ENCODE data around the gene KL.

Gene KL

DNA sequence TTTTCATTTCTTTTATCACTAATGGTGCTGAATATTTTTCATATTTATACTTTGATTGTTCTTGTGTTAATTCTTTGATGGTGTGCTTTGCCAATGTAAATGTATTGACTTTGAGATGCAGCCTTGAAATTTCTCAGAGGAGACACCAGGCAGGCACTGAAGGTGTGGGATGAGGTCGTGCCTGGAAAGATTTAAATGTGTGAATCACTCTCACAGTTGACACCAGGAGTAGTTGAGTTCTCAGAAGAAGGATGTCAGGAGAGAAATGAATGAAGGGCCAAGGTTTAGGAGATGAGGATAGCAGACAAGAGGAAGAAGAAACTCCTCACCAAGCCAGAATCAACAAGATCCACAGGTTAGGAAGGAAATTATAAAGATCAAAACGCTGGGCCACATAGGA lies 10.1 kb upstream of the KL start:
- no peak for DNase-seq

GRCh38 chr13:33006638-33007037 lies 9.6 kb upstream of the KL start:
- no peak for DNase-seq

GRCh38 chr13:33007237-33007636 lies 9.0 kb upstream of the KL start:
- no peak for DNase-seq

GRCh38 chr13:33007950-33008349 lies 8.3 kb upstream of the KL start:
- no peak for DNase-seq

GRCh38 chr13:33008946-33009722 lies 7.1 kb upstream of the KL start:
- no peak for DNase-seq

- no peak for DNase-seq
Measured at GRCh38 chr13:33011828-33012470, 4.3 kb upstream of the KL start.

- no peak for DNase-seq
Measured at GRCh38 chr13:33014291-33014690, 1.9 kb upstream of the KL start.

- no peak for DNase-seq
Measured at GRCh38 chr13:33015241-33015668, 968 bp upstream of the KL start.

GRCh38 chr13:33015791-33016323 lies 366 bp upstream of the KL start:
- DNase-seq = peak; percentile 7 to 10

GRCh38 chr13:33017323-33017929 lies 1.2 kb downstream of the KL start:
- peak; percentile 22 to 46 for DNase-seq

DNA sequence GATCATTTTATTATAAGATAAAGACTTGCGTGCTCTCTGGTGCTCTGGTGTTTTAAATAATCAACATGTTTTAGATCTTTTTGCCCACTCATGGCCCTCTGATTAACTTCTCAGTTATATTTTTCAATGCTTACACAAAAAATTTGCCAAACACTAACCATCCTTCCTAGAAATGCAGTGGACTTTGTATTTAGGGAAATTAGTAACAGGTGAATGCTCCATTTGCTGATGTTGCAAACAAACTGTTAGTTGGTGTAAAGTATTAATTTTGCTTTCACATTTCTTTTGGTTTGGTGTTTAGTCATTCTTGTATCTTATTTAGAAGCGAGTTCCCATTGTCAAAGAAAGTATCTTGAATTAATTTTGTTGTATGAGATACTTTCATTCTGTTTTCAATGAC lies 2.7 kb downstream of the KL start:
- DNase-seq = no peak

DNA sequence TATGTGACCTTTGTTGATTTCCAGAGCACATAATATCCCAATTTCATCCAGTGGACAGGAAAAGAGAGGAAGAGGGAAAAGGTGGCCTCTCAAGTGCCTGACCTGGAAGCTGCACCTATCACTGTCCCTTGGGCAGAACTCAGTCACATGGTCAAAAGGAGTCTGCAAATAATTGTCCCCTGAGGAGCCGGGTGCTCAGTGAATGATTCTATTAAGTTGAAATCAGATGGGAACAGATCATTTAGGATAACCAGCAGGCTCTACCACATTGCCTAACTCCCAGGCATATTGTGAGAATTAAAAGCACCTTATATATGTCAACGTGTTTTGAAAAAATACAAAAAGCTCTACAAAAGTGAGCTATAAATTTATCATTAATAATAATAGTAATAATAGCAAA lies 6.8 kb downstream of the KL start:
- DNase-seq = no peak

DNA sequence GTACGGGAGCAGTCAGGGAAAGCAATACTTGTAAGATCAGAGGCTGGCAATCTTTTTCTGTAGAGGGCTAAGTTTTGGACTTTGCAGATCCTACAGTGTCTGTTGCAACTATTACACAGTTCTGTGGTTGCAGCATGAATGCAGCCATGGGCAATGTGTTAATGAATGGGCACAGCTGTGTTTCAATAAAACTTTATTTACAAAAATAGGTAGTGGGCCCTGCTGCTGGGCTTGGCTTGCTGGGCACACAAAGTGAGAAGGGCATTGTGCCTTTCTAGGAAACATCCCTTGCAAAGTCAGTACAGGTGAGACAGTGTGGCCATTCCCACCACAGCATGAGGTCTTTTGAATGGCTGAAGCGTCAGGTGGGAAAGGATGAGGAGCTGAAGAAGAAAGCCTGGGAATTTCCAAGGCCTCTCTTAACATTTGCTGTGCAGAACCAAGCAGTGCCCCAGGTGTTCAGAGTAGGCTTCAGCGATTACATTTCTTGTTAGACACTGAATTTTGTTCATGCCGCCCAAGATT lies 9.1 kb downstream of the KL start:
- DNase-seq = no peak

DNA sequence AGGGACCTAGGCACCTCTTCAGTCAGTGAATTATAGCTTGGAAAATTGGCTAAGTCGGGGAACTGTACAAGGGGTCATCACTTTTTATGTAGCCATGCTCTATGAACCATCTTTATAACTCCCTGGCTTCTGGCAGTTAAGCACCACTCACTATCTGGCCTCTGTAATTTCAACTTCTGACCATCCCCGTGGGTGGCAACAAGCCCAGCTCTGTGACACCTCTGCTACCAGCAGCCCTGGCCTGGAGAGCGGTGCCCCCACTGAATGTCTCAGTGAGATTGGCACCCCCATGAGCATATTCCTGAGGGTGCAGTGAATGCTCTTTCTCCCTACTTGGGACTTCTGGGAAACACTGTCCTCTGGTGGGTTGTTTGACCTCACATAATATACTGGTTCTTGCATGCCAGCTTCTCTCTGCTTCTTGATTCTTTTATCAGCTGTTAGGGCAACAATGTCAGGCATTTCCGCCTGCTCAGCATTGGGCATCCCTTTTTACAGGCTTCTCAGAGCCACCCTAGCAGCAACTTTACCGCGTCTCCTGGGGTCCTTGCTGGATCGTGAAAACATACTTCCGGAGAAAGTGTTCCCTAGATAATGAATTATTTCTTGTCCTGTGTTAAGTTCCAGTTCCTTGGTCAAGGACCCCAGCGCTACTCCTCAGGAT lies 10.4 kb downstream of the KL start:
- no peak for DNase-seq

GRCh38 chr13:33028620-33029019 lies 12.4 kb downstream of the KL start:
- DNase-seq = no peak

- DNase-seq = no peak
Measured at GRCh38 chr13:33031277-33031676, 15.1 kb downstream of the KL start.

DNA sequence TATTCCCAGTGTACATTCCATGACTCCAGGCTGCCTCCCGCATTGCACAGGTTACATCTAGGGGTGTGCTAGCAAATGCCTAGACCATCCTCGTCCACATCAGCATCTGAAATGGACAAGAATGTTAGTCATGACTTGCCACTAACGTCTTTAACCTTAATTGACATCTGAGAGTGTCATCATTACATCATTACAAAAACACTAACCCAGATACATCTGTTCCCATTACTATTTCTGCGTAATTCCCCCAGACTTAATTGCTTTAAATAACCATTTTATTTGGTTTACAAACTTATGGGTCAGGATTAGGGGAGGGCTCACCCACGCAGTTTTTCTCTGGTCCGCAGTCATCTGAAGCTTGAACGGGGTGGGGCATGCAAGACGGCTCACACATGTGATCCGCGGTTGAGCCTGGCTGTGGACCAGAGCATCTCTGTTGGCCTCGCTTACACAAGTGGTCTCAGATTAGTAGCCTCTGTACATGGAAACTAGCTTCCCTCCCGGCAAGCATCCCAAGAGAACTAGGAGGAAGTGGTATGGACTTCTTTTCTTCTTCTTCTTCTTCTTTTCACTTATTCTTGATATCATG lies 15.9 kb downstream of the KL start:
- no peak for DNase-seq

GRCh38 chr13:33033051-33033812 lies 17.0 kb downstream of the KL start:
- peak; percentile 12 to 25 for DNase-seq

GRCh38 chr13:33033986-33034385 lies 17.8 kb downstream of the KL start:
- DNase-seq = no peak

- no peak for DNase-seq
Measured at GRCh38 chr13:33034882-33035520, 18.8 kb downstream of the KL start.

GRCh38 chr13:33037673-33038072 lies 21.4 kb downstream of the KL start:
- no peak for DNase-seq
